8988T (cell line): ENCODE results near the gene SELL.
"Not testable (repeated sequence)": the region's sequence is repeated elsewhere in the genome, so short reads cannot be mapped to it uniquely, and the experiment has no call there.

Experiments used
- DNase-seq: peaks from one replicate; pipeline ENCODE4 v3.0.0; 2011

Gene SELL

DNA sequence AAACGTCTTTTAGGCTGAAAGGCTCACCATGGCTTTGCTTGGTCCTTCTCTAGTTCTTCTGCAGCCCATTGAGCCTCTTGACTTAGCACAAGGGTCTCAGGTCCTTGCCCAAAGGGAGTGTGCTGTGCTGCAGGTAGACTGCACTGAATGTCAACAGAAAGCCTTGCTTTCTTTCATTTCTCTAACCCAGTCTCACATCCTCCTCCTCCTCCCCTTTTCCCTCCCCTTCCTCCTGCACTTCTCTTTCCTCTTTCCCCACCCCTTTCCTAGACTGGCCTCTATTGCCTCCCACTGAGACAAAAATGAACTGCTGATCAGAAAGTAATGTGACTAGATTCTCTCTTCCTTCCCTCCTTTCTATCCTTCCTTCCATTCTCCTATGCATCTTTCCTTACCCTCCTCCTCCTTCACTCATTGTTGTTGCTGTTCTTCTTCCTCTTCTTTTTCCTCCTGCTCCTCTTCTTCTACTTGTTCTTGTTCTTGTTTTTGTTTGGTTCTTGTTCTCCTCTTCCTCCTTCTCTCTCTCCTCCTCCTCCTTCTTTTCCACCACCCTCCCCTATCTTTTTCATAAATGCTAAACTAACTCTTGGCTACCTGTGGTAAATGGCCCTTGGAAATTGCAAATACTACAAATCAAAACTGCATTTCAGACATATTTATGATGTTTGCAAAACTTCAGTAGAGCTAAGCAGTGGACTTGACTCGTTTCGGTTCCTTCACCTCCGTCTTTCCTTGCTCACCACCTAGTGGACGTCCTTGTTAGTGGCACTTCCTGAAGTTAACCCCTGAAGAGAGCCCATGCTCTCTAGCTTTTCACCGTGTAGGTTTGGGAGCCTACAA, at the start of gene SELL:
SELL (minus strand) TSS at position 152 of the 840 bp plus-strand sequence; CDS start at position 30, 122 bp downstream.
- DNase-seq: no peak

- no peak for DNase-seq
Observed at GRCh38 chr1:169759038-169759437, 47.6 kb upstream of the SELL start.

DNA sequence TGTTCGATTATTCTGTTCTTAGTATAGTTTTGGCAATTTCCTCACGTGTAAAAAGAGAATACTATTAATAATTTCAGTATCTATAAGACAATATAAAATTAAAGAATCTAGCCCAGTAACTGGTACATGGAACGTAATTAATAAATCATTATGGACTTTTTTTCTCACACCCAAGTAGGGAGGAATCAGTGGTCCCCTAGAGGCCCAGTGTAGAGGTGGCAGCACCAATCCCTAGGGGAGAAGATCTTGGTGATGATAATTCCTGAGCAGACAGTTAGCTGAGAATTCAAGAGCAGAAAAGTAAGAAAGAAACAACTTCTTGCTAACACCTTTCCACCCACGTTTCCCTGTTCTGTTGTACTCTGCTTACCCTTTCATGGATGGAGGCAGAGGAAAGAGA, 42.1 kb upstream of the SELL start:
- no peak for DNase-seq

DNA sequence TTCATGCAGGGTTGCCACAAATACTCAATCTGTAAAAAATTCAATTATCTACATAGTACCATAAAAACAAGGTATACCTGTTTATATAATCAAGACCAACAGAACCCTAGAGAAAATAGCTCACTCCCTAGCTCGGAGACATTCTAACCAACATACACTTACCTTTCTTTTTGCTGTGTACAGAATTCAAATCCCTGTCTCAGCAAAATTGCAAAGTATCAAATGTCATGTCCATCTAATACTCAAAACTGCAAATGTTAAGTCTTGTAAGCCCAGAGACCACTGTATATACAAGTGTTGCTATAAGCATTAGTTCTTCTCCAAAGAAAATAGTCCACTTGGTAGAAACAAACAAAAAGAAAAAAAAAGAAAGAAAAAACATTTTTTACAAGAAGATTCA, 38.6 kb upstream of the SELL start:
- DNase-seq: no peak

DNA sequence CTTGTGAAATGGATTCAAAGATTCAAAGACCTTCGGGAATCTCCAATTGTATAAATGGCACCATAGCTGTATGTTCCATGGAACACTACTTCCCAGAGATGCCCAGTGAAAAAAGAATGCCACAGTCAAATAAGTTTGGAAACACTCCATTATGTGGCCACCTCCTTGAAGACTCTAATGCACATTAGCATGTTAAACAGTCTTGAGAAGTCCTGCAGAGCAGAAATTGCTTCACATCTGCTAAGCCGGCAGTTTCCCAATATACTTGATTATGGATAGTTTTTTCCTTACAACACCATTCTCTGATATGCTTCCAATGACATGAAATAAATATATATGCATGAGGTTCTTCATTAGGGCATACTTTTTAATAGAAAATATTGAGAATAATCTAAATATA, 35.1 kb upstream of the SELL start:
- DNase-seq: no peak

- DNase-seq: no peak
Observed at GRCh38 chr1:169745015-169745861, 33.8 kb upstream of the SELL start.

GRCh38 chr1:169741666-169742394, 30.4 kb upstream of the SELL start:
- no peak for DNase-seq

- no peak for DNase-seq
Observed at GRCh38 chr1:169739980-169740379, 28.6 kb upstream of the SELL start.

DNA sequence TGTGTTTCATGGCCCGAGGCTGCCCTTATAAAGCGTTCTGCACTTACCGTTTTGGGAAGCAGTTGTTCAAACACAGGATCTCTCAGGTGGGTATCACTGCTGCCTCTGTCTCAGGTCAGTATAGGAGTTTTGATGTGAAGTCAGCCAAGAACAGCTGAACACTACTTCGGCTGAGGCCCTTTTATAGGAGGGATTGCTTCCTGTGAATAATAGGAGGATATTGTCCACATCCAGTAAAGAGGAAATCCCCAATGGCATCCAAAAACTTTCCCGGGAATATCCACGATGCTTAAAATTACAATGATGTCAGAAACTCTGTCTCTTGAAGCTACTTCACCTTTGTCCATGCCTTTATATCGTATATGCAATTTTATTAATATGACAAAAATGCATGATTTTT, 22.5 kb upstream of the SELL start, which contains the start of gene SELE:
SELE (minus strand) TSS at position 156 of the 400 bp plus-strand sequence. CDS start 467 bp downstream, outside the sequence.
- no peak for DNase-seq

DNA sequence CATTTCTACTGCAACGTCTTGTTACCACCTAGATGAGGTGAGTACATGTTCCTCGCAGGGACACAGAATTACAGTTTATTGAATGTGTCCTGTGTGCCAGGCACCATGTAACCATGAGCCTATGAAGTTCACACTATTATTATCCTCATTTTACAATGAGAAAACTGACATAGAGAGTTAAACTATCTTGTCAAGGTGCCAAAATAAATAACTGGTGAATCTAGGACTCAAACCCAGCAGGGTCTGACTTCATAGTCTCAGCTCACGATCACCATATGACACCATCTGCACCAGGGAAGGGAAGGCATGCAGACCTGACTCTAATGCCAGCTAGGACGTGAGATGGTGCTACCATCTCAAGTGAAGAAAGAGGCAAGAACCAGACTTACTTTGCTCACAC, 20.0 kb upstream of the SELL start:
- DNase-seq: no peak

- no peak for DNase-seq
Observed at GRCh38 chr1:169729991-169730390, 18.6 kb upstream of the SELL start.

- DNase-seq: no peak
Observed at GRCh38 chr1:169727307-169727706, 15.9 kb upstream of the SELL start.

GRCh38 chr1:169726851-169727250, 15.4 kb upstream of the SELL start:
- DNase-seq: no peak

DNA sequence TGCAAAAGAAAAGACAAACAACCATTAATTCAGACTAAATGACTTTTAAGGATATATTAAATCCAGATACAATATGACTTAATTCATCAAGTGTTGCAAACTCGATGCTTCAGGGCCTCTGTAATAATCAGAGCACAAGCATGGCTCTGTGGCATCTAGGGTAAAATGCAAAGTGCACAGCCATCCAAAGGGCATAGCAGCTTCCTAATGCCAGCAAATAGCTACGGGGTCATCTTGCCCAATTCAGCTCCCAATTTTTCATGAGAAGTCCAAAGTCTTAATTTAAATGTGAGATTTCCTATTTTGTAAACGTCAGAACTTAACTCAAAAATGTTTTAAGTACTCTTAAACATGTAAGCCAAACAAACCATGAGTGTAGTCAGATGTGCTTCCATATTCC, 14.5 kb upstream of the SELL start:
- DNase-seq: no peak

DNA sequence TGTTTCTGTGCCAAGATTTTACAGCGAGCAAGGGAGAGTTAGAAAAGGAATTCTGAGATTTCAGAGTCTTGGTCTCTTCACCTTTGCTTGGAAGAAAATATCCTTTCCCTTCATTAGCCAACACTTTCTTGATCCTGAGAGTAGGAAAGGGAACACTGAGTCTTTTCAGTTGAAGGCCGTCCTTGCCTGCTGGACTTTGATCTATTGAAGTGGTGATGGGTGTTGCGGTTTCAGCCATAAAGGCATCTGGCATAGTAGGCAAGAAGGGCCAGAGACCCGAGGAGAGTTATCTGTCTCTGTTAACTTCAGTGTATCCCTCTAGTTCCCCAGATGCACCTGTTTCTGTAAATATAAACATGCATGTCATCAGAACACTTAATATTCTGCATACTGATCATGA, 12.7 kb upstream of the SELL start:
- DNase-seq: no peak

- no peak for DNase-seq
Observed at GRCh38 chr1:169723763-169724162, 12.3 kb upstream of the SELL start.

DNA sequence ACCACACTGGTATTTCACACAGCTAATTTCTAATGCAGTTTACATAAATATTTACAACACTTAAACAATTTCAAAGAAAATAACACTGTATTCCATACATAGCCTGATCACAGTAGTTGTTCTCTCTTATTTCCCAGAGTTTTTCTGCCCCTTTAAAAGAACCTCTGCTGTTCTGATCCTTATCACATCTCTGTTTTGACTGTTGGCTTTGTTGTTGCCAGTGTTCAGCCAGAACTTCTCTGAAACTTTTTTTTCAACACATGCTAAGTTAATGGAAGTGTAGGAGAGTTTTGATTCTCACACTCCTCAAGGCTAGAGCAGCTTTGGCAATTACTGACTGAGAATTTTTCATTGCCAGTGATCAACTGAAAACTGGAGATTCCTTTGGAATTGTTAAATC, 11.4 kb upstream of the SELL start:
- no peak for DNase-seq

GRCh38 chr1:169715100-169715499, 3.7 kb upstream of the SELL start:
- DNase-seq: not testable (repeated sequence)

- not testable (repeated sequence) for DNase-seq
Observed at GRCh38 chr1:169713090-169713489, 1.7 kb upstream of the SELL start.

GRCh38 chr1:169712309-169712631, 850 bp upstream of the SELL start:
- no peak for DNase-seq

GRCh38 chr1:169708647-169709046, 2.8 kb downstream of the SELL start:
- no peak for DNase-seq

GRCh38 chr1:169707912-169708604, 3.4 kb downstream of the SELL start:
- no peak for DNase-seq

- no peak for DNase-seq
Observed at GRCh38 chr1:169704797-169705196, 6.6 kb downstream of the SELL start.
